ENCODE results near the gene SPRTN.

Gene SPRTN

DNA sequence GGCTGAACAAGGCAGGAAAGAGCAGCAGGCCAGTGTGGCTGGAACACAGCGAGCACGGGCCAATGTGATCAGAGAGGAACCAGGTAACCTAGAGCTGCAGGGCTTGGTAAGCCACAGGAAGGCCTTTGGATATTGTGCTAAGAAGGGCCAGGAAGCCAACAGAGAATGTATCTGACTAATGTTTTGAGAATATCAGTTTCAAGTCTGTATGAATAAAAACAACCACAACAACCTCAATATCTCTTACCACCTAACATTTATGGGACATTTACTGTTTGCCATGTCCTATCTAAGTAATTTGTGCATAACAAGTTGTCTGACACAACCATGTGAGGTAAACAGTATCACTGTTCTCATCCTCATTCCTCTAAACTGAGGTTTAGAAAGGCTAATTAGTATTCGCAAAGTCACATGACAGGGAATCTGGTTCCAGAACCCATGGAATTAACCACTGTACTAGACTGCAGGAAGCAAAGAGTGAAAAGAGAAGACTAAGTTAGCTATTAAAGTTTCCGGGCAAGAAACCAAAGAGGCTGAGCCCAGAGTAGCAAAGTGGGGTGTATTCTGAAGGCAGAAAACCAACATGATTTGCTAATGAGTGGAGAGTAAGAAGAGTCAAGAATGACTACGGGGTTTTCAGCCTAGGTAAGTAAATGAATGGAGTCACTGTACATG, 38.9 kb downstream of the SPRTN start:
- H3K36me3 ChIP-seq (ENCODE audit: insufficient read depth, low read length) = no peaks in the 10 kb centered on the region
- H3K9ac ChIP-seq (ENCODE audit: low read depth, low read length) = no peak overlapping the region
- H3K9me3 ChIP-seq (ENCODE audit: control insufficient read depth, insufficient read depth, low read length) = no peaks in the 10 kb centered on the region
- H3K4me1 ChIP-seq (ENCODE audit: insufficient read depth, low read length) = peaks cover 4% of the 10 kb centered on the region; the same call in 1 of the 2 replicates

DNA sequence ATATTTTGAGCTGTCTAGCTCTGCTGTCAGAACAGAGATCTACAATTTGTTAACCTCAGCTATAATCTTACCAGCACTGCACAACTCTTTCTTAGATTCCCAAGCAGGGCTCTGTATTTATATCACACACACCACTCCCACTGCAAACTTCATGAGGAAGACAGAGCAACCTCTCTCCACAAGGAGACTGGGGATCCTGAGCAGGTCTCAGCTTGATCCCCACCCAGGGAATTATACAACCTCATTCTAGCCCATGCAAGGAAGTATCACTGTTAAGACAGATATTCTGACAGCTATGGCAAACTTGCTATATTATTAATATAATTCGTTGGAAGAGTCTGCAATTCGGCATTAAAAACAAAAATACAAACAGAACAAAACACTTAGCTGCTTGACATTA, 43.6 kb downstream of the SPRTN start:
- no peaks in the 10 kb centered on the region for H3K36me3 ChIP-seq (ENCODE audit: insufficient read depth, low read length)
- H3K9ac ChIP-seq (ENCODE audit: low read depth, low read length) = no peak overlapping the region
- H3K9me3 ChIP-seq (ENCODE audit: control insufficient read depth, insufficient read depth, low read length) = no peaks in the 10 kb centered on the region
- 0 out of 2 replicates have a peak, but pooled peaks cover 4% of the 10 kb centered on the region for H3K4me1 ChIP-seq (ENCODE audit: insufficient read depth, low read length)

DNA sequence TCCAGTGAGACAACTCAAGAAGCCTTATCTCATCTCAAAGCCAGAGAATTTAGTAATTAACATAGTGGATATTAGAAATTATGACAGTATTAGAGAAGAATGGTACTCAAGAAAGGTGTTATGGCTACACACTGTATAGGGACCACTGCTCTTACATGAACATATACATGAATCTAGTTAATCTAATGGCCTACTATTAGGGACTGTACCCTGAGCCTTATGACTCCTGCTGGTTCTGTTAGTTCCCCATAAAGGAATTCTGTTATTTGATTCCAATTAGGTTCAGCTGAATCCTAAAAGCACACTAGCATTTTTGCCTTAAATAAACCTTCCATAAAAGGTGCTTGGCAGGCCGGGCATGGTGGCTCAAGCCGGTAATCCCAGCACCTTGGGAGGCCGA, 44.3 kb downstream of the SPRTN start:
- Histone ChIP-seq H3K36me3 (ENCODE audit: insufficient read depth, low read length) (no peaks in the 10 kb centered on the region), H3K4me1 (ENCODE audit: insufficient read depth, low read length) (no peaks in the 10 kb centered on the region), H3K9ac (ENCODE audit: low read depth, low read length) (no peak overlapping the region), H3K9me3 (ENCODE audit: control insufficient read depth, insufficient read depth, low read length) (no peaks in the 10 kb centered on the region)

DNA sequence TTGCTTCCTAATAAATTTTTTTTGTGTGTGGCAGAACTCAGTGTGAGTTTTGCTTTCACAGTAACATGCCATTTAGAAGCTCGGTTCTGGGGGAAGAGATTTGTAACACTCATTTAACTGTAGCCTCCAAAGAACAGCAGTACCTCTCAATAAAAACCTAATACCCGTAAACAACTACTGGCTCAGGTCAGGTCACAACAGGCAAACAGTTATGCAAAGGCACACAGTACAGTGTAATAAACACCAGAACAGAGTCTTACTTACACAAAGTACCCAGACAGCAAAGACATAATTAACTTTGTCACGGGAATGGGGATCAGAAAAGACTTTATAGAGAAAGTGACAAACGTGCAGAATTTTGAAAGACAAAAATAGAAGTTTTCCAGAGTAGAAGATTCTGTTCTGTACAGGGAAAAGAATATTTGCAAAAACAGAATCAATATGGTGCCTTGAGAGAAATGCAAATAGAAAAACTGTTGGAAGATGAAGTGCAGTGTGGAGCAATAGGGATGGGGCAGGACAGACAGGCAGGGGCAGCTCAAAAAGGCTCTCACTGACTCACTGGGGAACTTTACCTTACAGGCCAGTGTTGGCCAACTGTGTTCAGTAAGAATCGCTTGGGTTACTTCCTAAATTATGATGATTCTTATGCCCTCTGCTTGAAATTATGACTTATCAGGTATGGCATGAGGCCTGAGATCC, 45.2 kb downstream of the SPRTN start:
- Histone ChIP-seq H3K4me1 (ENCODE audit: insufficient read depth, low read length) (no peaks in the 10 kb centered on the region), H3K9ac (ENCODE audit: low read depth, low read length) (no peak overlapping the region), H3K36me3 (ENCODE audit: insufficient read depth, low read length) (no peaks in the 10 kb centered on the region), H3K9me3 (ENCODE audit: control insufficient read depth, insufficient read depth, low read length) (no peaks in the 10 kb centered on the region)

DNA sequence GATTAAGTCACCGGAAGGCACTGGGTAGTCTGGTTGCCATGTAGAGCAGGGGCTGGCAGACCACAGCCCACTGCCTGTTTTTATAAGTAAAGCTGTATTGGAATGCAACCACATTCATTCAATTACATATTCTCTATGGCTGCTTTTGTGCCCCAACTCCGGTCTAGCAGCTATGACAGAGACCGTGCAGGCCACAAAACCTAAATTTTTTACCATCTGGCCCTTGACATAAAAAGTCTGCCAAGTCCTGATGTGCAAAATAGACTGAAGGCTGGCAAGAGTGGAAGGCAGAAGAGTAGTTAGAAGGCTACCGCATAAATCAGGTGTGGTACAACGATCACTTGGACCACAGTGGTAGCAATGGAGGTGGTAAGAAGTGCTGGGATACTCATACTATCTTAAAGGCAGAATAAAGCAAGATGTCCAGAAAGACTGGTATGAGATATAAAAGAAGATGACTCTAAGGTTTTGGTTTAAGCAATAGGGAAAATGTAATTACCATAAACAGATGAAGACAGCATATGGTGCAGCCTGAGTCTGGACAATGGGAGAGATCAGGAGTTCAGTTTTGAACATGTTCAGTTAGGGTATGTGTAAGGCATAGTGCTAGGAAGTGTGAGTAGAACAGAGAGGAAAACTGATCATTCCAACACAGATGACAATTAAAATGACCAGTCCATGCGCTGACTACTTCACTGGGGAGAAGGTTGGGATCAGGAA, 46.8 kb downstream of the SPRTN start:
- H3K9me3 ChIP-seq (ENCODE audit: control insufficient read depth, insufficient read depth, low read length) = no peaks in the 10 kb centered on the region
- no peak overlapping the region for H3K9ac ChIP-seq (ENCODE audit: low read depth, low read length)
- no peaks in the 10 kb centered on the region for H3K36me3 ChIP-seq (ENCODE audit: insufficient read depth, low read length)
- no peaks in the 10 kb centered on the region for H3K4me1 ChIP-seq (ENCODE audit: insufficient read depth, low read length)

DNA sequence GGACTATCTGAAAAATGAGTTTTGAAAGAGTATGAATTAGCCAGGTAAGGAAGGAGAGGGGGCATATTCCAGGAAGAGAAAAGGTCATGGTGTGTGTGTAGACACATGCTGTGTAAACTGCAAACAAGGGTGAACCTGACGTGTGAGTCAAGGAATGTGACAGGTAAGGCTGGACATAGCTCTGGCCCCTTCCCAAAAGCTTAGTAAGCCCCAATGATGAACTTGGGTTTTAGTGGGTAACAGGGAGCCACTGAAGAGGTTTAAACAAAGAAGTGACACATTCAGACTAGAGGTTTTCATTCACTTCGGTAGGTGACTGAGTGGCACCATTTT, 47.3 kb downstream of the SPRTN start:
- Histone ChIP-seq H3K36me3 (ENCODE audit: insufficient read depth, low read length) (no peaks in the 10 kb centered on the region), H3K9ac (ENCODE audit: low read depth, low read length) (no peak overlapping the region), H3K4me1 (ENCODE audit: insufficient read depth, low read length) (no peaks in the 10 kb centered on the region), H3K9me3 (ENCODE audit: control insufficient read depth, insufficient read depth, low read length) (no peaks in the 10 kb centered on the region)

DNA sequence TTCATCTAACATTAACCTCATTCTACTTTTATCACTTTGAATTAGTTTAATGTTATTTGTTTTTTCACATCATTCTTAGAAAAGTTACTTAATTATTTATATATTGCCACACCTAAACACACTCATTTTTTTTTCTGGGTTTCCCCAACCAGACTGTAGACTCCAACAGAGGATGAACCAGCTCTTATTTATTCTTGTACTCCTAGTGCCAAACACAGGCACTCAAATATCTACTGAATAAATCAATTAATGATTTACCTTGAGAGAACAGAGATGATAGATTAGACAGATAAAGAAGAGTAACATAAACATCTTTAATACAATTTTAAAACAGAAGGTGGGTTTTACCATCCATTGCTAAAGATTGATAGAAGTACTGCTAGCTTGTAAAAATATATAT, 48.4 kb downstream of the SPRTN start:
- Histone ChIP-seq H3K4me1 (ENCODE audit: insufficient read depth, low read length) (no peaks in the 10 kb centered on the region), H3K36me3 (ENCODE audit: insufficient read depth, low read length) (no peaks in the 10 kb centered on the region), H3K9ac (ENCODE audit: low read depth, low read length) (no peak overlapping the region), H3K9me3 (ENCODE audit: control insufficient read depth, insufficient read depth, low read length) (no peaks in the 10 kb centered on the region)

DNA sequence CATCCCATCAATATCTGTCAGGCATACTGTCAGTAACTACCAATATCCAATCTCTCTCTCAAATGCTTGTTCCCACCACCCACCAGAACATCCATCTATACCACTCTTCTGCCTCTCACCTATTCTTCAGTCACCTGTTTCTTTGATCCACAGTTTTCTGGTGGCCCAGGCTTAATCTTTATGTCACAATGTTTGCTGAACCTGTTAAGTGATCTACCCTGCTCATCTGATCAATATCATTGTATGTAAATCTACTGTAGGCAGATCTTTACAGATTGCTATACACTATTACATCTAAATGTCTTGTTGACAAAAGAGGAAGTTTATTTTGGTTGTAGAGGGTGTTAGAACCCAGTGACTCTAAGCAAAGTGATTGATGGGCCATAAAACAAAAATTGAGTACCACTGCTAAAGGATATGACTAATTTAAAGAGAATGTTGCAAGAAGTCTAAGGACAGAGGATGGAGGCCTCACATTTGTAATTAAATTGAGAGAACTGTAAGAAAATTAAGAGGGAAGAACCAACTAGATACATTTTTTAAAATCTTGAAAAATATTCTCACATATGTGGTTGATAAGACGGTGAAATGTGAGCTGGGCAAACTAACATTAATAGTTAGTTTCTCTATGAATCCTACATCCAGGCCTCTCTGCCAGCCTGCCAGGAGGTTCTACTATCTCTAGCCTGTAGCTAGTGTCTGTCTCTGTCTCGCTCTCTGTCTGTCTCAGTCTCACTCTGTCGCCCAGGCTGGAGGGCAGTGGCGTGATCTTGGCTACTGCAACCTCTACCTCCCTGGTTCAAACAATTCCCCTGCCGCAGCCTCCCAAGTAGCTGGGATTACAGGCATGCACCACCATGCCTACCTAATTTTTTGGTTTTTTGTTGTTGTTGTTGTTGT, 49.9 kb downstream of the SPRTN start:
- H3K4me1 ChIP-seq (ENCODE audit: insufficient read depth, low read length) = no peaks in the 10 kb centered on the region
- no peak overlapping the region for H3K9ac ChIP-seq (ENCODE audit: low read depth, low read length)
- H3K9me3 ChIP-seq (ENCODE audit: control insufficient read depth, insufficient read depth, low read length) = no peaks in the 10 kb centered on the region
- no peaks in the 10 kb centered on the region for H3K36me3 ChIP-seq (ENCODE audit: insufficient read depth, low read length)

DNA sequence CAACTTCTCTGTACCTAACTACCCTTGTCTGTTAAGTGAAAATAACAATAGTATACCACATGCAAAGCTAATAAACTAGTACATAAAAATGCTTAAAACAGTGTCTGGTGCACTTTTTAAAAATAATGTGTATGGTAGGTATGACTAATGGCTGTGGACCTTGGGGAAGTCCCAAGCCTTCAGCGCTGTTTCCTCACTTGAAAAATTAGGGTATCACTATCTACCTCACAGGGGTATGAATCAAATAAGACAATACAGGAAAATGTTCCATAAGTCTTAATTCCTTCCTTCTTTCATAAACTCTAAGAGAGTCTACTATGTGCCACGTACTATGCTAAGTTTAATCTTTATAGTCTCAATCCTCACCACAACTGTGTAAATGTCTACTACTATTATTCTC, 52.0 kb downstream of the SPRTN start:
- Histone ChIP-seq H3K9ac (ENCODE audit: low read depth, low read length) (no peak overlapping the region), H3K9me3 (ENCODE audit: control insufficient read depth, insufficient read depth, low read length) (no peaks in the 10 kb centered on the region), H3K4me1 (ENCODE audit: insufficient read depth, low read length) (peaks cover 4% of the 10 kb centered on the region; the same call in 1 of the 2 replicates), H3K36me3 (ENCODE audit: insufficient read depth, low read length) (no peaks in the 10 kb centered on the region)

DNA sequence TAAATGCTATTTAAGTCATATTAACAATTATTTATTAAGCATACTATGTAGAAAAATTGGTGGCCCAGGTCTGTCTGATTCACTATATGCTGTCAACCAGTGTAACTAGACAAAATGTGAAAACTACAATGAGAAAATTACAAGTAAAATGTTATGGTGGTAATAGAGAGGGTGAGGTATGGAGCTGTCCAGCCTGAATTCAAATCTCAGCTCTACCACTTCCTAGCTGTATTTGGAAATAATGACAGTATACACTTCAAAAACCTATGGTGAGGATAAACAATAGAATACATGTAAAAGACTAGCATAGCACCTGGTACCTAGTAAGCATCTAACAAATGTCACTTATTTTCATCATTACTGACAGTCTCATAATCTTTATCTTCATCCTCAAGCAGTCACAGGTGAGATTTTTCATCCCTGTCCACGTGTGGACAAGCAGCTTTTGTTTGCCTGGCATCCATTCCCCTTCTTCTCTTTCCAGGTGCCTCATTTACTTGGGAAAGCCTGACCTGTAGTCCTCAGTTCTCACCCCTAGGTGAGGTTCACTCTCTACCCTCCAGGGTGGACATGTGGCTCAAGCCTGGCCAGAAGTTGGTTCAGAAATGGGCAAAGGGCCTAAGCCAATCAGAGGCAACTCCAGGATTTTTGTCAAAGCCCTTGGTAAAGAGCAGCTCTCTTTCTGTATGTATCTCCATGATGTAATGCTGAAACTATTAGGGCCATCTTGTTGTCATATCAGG, 54.5 kb downstream of the SPRTN start:
- Histone ChIP-seq H3K9ac (ENCODE audit: low read depth, low read length) (no peak overlapping the region), H3K36me3 (ENCODE audit: insufficient read depth, low read length) (no peaks in the 10 kb centered on the region), H3K9me3 (ENCODE audit: control insufficient read depth, insufficient read depth, low read length) (no peaks in the 10 kb centered on the region), H3K4me1 (ENCODE audit: insufficient read depth, low read length) (peaks cover 11% of the 10 kb centered on the region; the same call in 1 of the 2 replicates)

DNA sequence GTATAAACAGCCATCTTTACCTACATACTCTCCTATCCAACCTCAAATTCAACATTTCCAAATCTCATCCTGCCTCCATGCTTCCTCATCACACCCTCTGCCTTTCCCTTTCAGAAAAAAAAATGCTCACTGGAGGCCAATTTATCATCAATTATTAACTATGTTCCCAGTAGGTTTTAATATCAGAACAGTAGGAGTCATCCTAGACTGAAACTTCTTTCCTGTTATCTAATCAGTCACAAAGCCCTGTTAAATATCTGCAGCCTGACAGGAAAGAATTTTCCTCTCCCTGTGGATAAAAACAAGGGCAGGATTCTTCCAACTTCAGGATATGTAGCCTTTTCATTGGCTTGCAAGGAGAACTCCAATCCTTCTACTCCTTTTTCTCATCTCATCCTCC, 55.6 kb downstream of the SPRTN start:
- H3K9me3 ChIP-seq (ENCODE audit: control insufficient read depth, insufficient read depth, low read length) = no peaks in the 10 kb centered on the region
- H3K9ac ChIP-seq (ENCODE audit: low read depth, low read length) = no peak overlapping the region
- H3K36me3 ChIP-seq (ENCODE audit: insufficient read depth, low read length) = no peaks in the 10 kb centered on the region
- H3K4me1 ChIP-seq (ENCODE audit: insufficient read depth, low read length) = peaks cover 11% of the 10 kb centered on the region; the same call in 1 of the 2 replicates

DNA sequence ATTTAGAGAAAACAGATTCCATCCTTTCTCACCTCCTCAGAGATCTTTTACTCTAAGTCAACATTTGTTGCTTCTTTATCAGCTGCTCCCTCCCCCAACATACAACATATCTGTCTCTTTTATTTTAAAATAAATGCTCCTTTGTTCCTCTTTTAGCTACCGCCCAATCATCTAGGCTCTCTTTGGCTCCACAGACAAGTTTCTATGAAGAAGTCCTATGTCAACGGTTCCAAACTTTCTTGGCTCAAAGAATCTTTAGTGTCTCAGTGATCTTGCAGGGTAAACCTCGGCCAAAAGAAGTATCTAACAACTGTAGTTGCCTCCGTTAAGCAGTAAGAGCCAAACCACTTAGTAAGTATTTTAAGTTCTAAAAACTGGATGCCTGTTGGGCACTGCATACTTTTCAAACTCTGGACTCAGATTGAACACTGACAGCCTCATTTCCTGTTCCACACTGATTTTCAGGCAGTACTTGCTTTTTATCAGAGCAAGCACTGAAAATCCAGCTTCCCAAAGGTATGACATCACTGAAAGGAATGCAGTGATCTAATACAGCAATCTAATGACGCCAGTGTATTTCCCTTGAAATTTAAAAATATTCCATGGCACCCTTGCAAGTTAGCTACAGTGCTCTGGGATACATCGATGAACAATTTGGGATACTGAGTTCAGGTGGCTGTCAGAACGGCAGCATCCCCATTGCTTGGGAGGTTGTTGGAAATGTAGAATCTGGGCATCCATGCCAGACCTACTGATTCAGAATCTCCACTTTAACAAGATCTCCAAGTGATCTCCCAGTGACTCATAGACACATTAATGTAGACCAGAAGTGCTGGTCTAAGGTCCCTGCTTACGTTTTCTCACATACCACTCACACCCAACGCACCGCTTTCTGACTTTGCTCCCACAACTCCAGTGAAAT, 57.2 kb downstream of the SPRTN start:
- Histone ChIP-seq H3K4me1 (ENCODE audit: insufficient read depth, low read length) (peaks cover 11% of the 10 kb centered on the region; the same call in 1 of the 2 replicates), H3K9me3 (ENCODE audit: control insufficient read depth, insufficient read depth, low read length) (no peaks in the 10 kb centered on the region), H3K36me3 (ENCODE audit: insufficient read depth, low read length) (no peaks in the 10 kb centered on the region), H3K9ac (ENCODE audit: low read depth, low read length) (no peak overlapping the region)

DNA sequence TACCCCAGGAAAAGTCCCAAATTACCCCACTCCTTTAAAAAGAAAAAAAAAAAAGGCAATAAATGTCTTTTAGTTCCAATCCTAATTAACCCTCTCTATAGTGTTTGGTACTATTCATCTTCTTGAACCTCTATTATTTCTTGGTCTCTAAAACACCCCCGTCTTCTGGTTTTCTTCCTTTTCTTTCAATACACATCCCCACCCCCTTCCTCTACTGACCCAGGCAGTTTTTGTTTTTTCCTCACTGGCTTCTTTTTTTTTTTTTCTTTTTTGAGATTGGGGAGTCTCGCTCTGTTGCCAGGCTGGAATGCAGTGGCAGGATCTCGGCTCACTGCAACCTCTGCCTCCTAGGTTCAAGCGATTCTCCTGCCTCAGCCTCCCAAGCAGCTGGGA, 57.9 kb downstream of the SPRTN start:
- H3K9ac ChIP-seq (ENCODE audit: low read depth, low read length) = no peak overlapping the region
- peaks cover 11% of the 10 kb centered on the region; the same call in 1 of the 2 replicates for H3K4me1 ChIP-seq (ENCODE audit: insufficient read depth, low read length)
- H3K9me3 ChIP-seq (ENCODE audit: control insufficient read depth, insufficient read depth, low read length) = no peaks in the 10 kb centered on the region
- no peaks in the 10 kb centered on the region for H3K36me3 ChIP-seq (ENCODE audit: insufficient read depth, low read length)
